HEK293 (cell line): ENCODE measurements around the gene CNOT2.
"Not testable (repeated sequence)": the region's sequence is repeated elsewhere in the genome, so short reads cannot be mapped to it uniquely, and the experiment has no call there.

Experiments
- CTCF ChIA-PET: fragments of 350-600 bp; formaldehyde crosslinking; extraction: SDS; loops from one replicate; lab custom pipeline; 2021; ENCODE audit warnings: antibody characterized with exemption; lab: Yijun Ruan, JAX
- POLR2A ChIA-PET: fragments of 300-600 bp; formaldehyde crosslinking; extraction: SDS; loops from one replicate; lab custom pipeline; 2020; ENCODE audit warnings: antibody characterized with exemption, inconsistent platforms; lab: Yijun Ruan, JAX
- H3K27ac ChIP-seq: fragments of 200-500 bp; sonication (Bioruptor generic); 2 replicates; pipeline ENCODE4 v1.5.1; 2014; ENCODE audit warnings: low read depth, low read length, control low read depth, inconsistent platforms; ENCODE audit errors: extremely low read depth
- H3K36me3 ChIP-seq, 2 experiments: fragments of 200-500 bp in 1 of 2; sonication (Bioruptor generic) in 1 of 2; 1 replicate in 1 of 2; 2 replicates in 1 of 2; pipeline ENCODE4 v1.5.1; 2014 to 2017; ENCODE audit warnings: inconsistent platforms in 2 of 2, low read length in 2 of 2; ENCODE audit not compliant: control insufficient read depth in 2 of 2, insufficient read depth in 1 of 2
- H3K4me1 ChIP-seq: fragments of 200-500 bp; sonication (Bioruptor generic); 2 replicates; pipeline ENCODE4 v1.5.1; 2014; ENCODE audit warnings: mild to moderate bottlenecking, low read length, inconsistent platforms; ENCODE audit not compliant: control insufficient read depth, insufficient read depth
- H3K4me3 ChIP-seq: 2 replicates; pipeline ENCODE4 v1.5.1; 2011; ENCODE audit warnings: low read depth, mild to moderate bottlenecking, control low read depth, low read length, moderate library complexity
- H3K9me3 ChIP-seq: fragments of 200-500 bp; sonication (Bioruptor generic); 2 replicates; pipeline ENCODE4 v1.5.1; 2014; ENCODE audit warnings: low read depth, low read length, inconsistent platforms; ENCODE audit not compliant: control insufficient read depth, insufficient read depth
- BCL11B ChIP-seq: fragments of 450-650 bp; formaldehyde crosslinking; IDR thresholded peaks from 2 replicates; pipeline ENCODE4 v1.5.1; 2016; ENCODE audit warnings: low read depth, missing biosample characterization, missing genetic modification characterization
- BCL6B ChIP-seq: fragments of 450-650 bp; formaldehyde crosslinking; IDR thresholded peaks from 2 replicates; pipeline ENCODE4 v1.5.1; 2017; ENCODE audit warnings: missing biosample characterization, missing genetic modification characterization
- HOXC10 ChIP-seq: sonication (generic); formaldehyde crosslinking; IDR thresholded peaks from 2 replicates; pipeline ENCODE4 v1.8.1; 2023; ENCODE audit warnings: mild to moderate bottlenecking, missing genetic modification reagents
- PRDM1 ChIP-seq: fragments of 450-650 bp; formaldehyde crosslinking; IDR thresholded peaks from 2 replicates; pipeline ENCODE4; 2016; ENCODE audit warnings: missing biosample characterization, missing genetic modification characterization
- SCRT2 ChIP-seq: fragments of 450-650 bp; formaldehyde crosslinking; IDR thresholded peaks from 2 replicates; pipeline ENCODE4 v1.5.1; 2016; ENCODE audit warnings: missing biosample characterization, missing genetic modification characterization
- ZFP37 ChIP-seq: fragments of 450-650 bp; formaldehyde crosslinking; IDR thresholded peaks from 2 replicates; pipeline ENCODE4 v1.5.1; 2016; ENCODE audit warnings: missing biosample characterization, missing genetic modification characterization
- ZNF169 ChIP-seq: fragments of 450-650 bp; formaldehyde crosslinking; IDR thresholded peaks from 2 replicates; pipeline ENCODE4 v1.5.1; 2016; ENCODE audit warnings: missing biosample characterization, missing genetic modification characterization
- ZNF174 ChIP-seq: fragments of 450-650 bp; formaldehyde crosslinking; IDR thresholded peaks from 2 replicates; pipeline ENCODE4 v1.5.0; 2017; ENCODE audit warnings: missing biosample characterization, mild to moderate bottlenecking, missing genetic modification characterization
- ZNF24 ChIP-seq: fragments of 450-650 bp; formaldehyde crosslinking; IDR thresholded peaks from 2 replicates; pipeline ENCODE4 v1.5.1; 2016; ENCODE audit warnings: missing biosample characterization, missing genetic modification characterization
- ZNF280D ChIP-seq: fragments of 450-650 bp; formaldehyde crosslinking; IDR thresholded peaks from 2 replicates; pipeline ENCODE4 v1.5.1; 2016; ENCODE audit warnings: missing biosample characterization, missing genetic modification characterization
- ZNF501 ChIP-seq: fragments of 450-650 bp; formaldehyde crosslinking; IDR thresholded peaks from 2 replicates; pipeline ENCODE4 v1.5.1; 2016; ENCODE audit warnings: missing biosample characterization, missing genetic modification characterization
- ZNF701 ChIP-seq: fragments of 450-650 bp; formaldehyde crosslinking; IDR thresholded peaks from 2 replicates; pipeline ENCODE4 v1.5.1; 2016; ENCODE audit warnings: missing biosample characterization, missing genetic modification characterization
- ZNF776 ChIP-seq: fragments of 450-650 bp; formaldehyde crosslinking; IDR thresholded peaks from 2 replicates; pipeline ENCODE4 v1.5.0; 2017; ENCODE audit warnings: missing biosample characterization, missing genetic modification characterization, borderline replicate concordance

The CNOT2 gene

GRCh38 chr12:70290116-70290515 lies 46.9 kb downstream of the CNOT2 start:
- TF ChIP-seq ZNF701 (tag by site-specific recombination) (no peak), BCL11B (tag by site-specific recombination) (no peak), ZFP37 (tag by site-specific recombination) (no peak), ZNF280D (tag by site-specific recombination) (no peak)
- ChIA-PET POLR2A (no interaction called here), CTCF (interaction anchor here (0.6 kb wide), 1 partner anchor 414 kb away, joined by 3 read pairs; no protein-coding TSS in a partner anchor)
- H3K9me3 ChIP-seq = no peaks in the 10 kb centered on the region
- H3K4me3 ChIP-seq = no peak overlapping the region
- H3K36me3 ChIP-seq = peaks cover 9 to 14% of the 10 kb centered on the region in 2 experiments
- H3K27ac ChIP-seq = no peak overlapping the region
- H3K4me1 ChIP-seq = no peaks in the 10 kb centered on the region

- Histone ChIP-seq H3K9me3 (no peaks in the 10 kb centered on the region), H3K36me3 (peaks cover 3 to 7% of the 10 kb centered on the region in 2 experiments), H3K4me3 (no peak overlapping the region), H3K4me1 (no peaks in the 10 kb centered on the region), H3K27ac (no peak overlapping the region)
- ChIA-PET CTCF (no interaction called here), POLR2A (no interaction called here)
- TF ChIP-seq ZNF24 (tag by site-specific recombination) (no peak), ZNF501 (no peak)
Measured at GRCh38 chr12:70292017-70292776, 49.0 kb downstream of the CNOT2 start.

- H3K27ac ChIP-seq, H3K36me3 ChIP-seq, H3K4me3 ChIP-seq, H3K4me1 ChIP-seq, POLR2A ChIA-PET, H3K9me3 ChIP-seq: not testable (repeated sequence)
- CTCF ChIA-PET = interaction anchor here (0.6 to 1.4 kb wide), 2 partner anchors 404 to 1410 kb away, joined by 3 to 6 read pairs; no protein-coding TSS in a partner anchor
Measured at GRCh38 chr12:70304684-70305555, 61.7 kb downstream of the CNOT2 start.

- POLR2A ChIA-PET = interaction anchor here (0.7 kb wide), 2 partner anchors 22 to 650 kb away, joined by 3 to 5 read pairs; no protein-coding TSS in a partner anchor
- H3K36me3 ChIP-seq = peaks cover 0 to 2% of the 10 kb centered on the region in 2 experiments; a peak in 1 of 3 replicates
- no peak overlapping the region for H3K4me3 ChIP-seq
- CTCF ChIA-PET = interaction anchor here (1.4 kb wide), 1 partner anchor 405 kb away, joined by 6 read pairs; no protein-coding TSS in a partner anchor
- H3K27ac ChIP-seq = no peak overlapping the region
- H3K4me1 ChIP-seq = no peaks in the 10 kb centered on the region
- no peaks in the 10 kb centered on the region for H3K9me3 ChIP-seq
- TF ChIP-seq ZNF169 (tag by site-specific recombination) = no peak
- no peak for TF ChIP-seq HOXC10 (CRISPR knock-in tag)
- no peak for TF ChIP-seq BCL6B (tag by site-specific recombination)
- no peak for TF ChIP-seq ZNF776
- no peak for TF ChIP-seq SCRT2 (tag by site-specific recombination)
- TF ChIP-seq ZNF24 (tag by site-specific recombination) = no peak
- no peak for TF ChIP-seq ZNF174
- TF ChIP-seq PRDM1 (tag by site-specific recombination) = no peak
- TF ChIP-seq, all 188 proteins: peak for 0
Measured at GRCh38 chr12:70305794-70306193, 62.6 kb downstream of the CNOT2 start.
